Endothelial cell of umbilical vein (primary cell): ENCODE data around the gene RPS8. TPM values are rescaled to one million over a fixed set of nuclear protein-coding genes. Genes with fewer than 3 reads are reported as not detected.
A peak's percentile ranks its signal among the peaks of the same experiment; 100 is the strongest.
"Not testable (repeated sequence)": the region's sequence is repeated elsewhere in the genome, so short reads cannot be mapped to it uniquely, and the experiment has no call there.

Source experiments
- BruUV-seq: library from RNA; stranded (reverse); fragments of 400-500 nt; replicated peaks from 2 replicates; lab custom pipeline; 2021; lab: Mats Ljungman, UMichigan
- CTCF ChIA-PET: fragments of 300-600, 350-600 bp; sonication (Branson Sonifier 250); formaldehyde crosslinking; loops from one replicate; lab custom pipeline; 2021; ENCODE audit warnings: antibody characterized with exemption, inconsistent platforms; lab: Charles Lee
- POLR2A ChIA-PET: fragments of 300-600, 350-600 bp; sonication (Branson Sonifier 250); formaldehyde crosslinking; loops from one replicate; lab custom pipeline; 2021; ENCODE audit warnings: antibody characterized with exemption, inconsistent platforms; lab: Charles Lee
- DNase-seq: peaks from one replicate; pipeline ENCODE4 v3.0.0-alpha.2; 2011; ENCODE audit warnings: low read depth, low spot score
- FAIRE-seq: peaks from 2 replicates; lab custom pipeline; 2011; peaks lifted over from hg19 to GRCh38; lab: Jason Lieb, UNC
- H2AFZ ChIP-seq: 2 replicates; pipeline ENCODE4 v1.6.0; 2012; ENCODE audit warnings: low read depth, low read length, control low read depth, inconsistent platforms
- H3K27ac ChIP-seq: 2 replicates; pipeline ENCODE4 v1.5.1; 2011; ENCODE audit warnings: low read depth, mild to moderate bottlenecking, control low read depth, low read length, moderate library complexity; ENCODE audit not compliant: insufficient read depth
- H3K27me3 ChIP-seq, 2 experiments: 2 replicates each; pipeline versions ENCODE4 v1.6.0 to v1.6.1; 2011; ENCODE audit warnings: low read length in 2 of 2, mixed read lengths in 1 of 2; ENCODE audit not compliant: control insufficient read depth in 2 of 2, insufficient read depth in 2 of 2
- H3K36me3 ChIP-seq, 2 experiments: 2 replicates in 1 of 2; 3 replicates in 1 of 2; pipeline ENCODE4 v1.5.1; 2011; ENCODE audit warnings: low read length in 2 of 2, mild to moderate bottlenecking in 1 of 2, moderate library complexity in 1 of 2; ENCODE audit not compliant: control insufficient read depth in 2 of 2, insufficient read depth in 2 of 2; ENCODE audit errors: extremely low read depth in 1 of 2
- H3K4me1 ChIP-seq: 3 replicates; pipeline ENCODE4 v1.5.1; 2011; ENCODE audit warnings: mild to moderate bottlenecking, low read length; ENCODE audit not compliant: control insufficient read depth, insufficient read depth; ENCODE audit errors: extremely low read depth
- H3K4me2 ChIP-seq: 2 replicates; pipeline ENCODE4 v1.6.1; 2011; ENCODE audit warnings: low read length, control low read depth, mixed read lengths; ENCODE audit not compliant: insufficient read depth
- H3K4me3 ChIP-seq, 3 experiments: fragments of 200-600 bp in 1 of 3; sonication (generic), shearing (Covaris generic) in 1 of 3; replicated peaks in 1 of 3; 2 replicates each; pipeline ENCODE4 v1.5.1; 2011 to 2016; ENCODE audit warnings: control low read depth in 3 of 3, low read length in 3 of 3, mild to moderate bottlenecking in 2 of 3, inconsistent platforms in 1 of 3, low read depth in 1 of 3, moderate library complexity in 1 of 3; ENCODE audit not compliant: insufficient read depth in 1 of 3
- H3K79me2 ChIP-seq: 2 replicates; pipeline ENCODE4 v1.6.0; 2012; ENCODE audit warnings: low read length, inconsistent platforms; ENCODE audit not compliant: control insufficient read depth, insufficient read depth
- H3K9ac ChIP-seq: replicated peaks from 2 replicates; pipeline ENCODE3; 2011; ENCODE audit warnings: low read length, control low read depth; ENCODE audit not compliant: insufficient read depth; ENCODE audit errors: extremely low read depth
- H3K9me1 ChIP-seq: replicated peaks from 3 replicates; pipeline ENCODE4 v1.6.0; 2011; ENCODE audit warnings: mild to moderate bottlenecking, low read length; ENCODE audit not compliant: control insufficient read depth, insufficient read depth; ENCODE audit errors: extremely low read depth
- H3K9me3 ChIP-seq: replicated peaks from 2 replicates; pipeline ENCODE4 v1.5.1; 2012; ENCODE audit warnings: low read length, inconsistent platforms; ENCODE audit not compliant: control insufficient read depth, insufficient read depth
- H4K20me1 ChIP-seq: replicated peaks from 2 replicates; pipeline ENCODE3; 2011; ENCODE audit warnings: mild to moderate bottlenecking, low read length; ENCODE audit not compliant: control insufficient read depth, insufficient read depth; ENCODE audit errors: extremely low read depth
- CTCF ChIP-seq, 2 donors: IDR thresholded peaks; 1 replicate in 1 of 2; 2 replicates in 1 of 2; pipeline ENCODE4 v1.5.1; 2011; ENCODE audit warnings: low read length in 2 of 2, mild to moderate bottlenecking in 2 of 2, moderate library complexity in 2 of 2, control low read depth in 1 of 2, inconsistent platforms in 1 of 2, low read depth in 1 of 2; ENCODE audit not compliant: insufficient read depth in 1 of 2; ENCODE audit errors: extremely low read depth in 1 of 2
- EZH2 ChIP-seq: IDR thresholded peaks from 2 replicates; pipeline ENCODE4 v1.6.1; 2012; ENCODE audit warnings: borderline replicate concordance, low read depth, mild to moderate bottlenecking, moderate library complexity, low read length, inconsistent platforms; ENCODE audit not compliant: severe bottlenecking
- FOS ChIP-seq: IDR thresholded peaks from 2 replicates; pipeline ENCODE4 v1.6.1; 2011; ENCODE audit warnings: mild to moderate bottlenecking, low read length, moderate library complexity, borderline replicate concordance; ENCODE audit not compliant: insufficient read depth
- GATA2 ChIP-seq: IDR thresholded peaks from 2 replicates; pipeline ENCODE4 v1.7.0; 2011; ENCODE audit warnings: low read depth, mild to moderate bottlenecking, moderate library complexity, mixed read lengths, low read length; ENCODE audit not compliant: insufficient read length, insufficient read depth
- JUN ChIP-seq: IDR thresholded peaks from 2 replicates; pipeline ENCODE4 v1.6.1; 2011; ENCODE audit warnings: borderline replicate concordance, low read depth; ENCODE audit not compliant: insufficient read length, insufficient read depth
- MAX ChIP-seq: IDR thresholded peaks from 2 replicates; pipeline ENCODE4 v1.6.1; 2011; ENCODE audit not compliant: insufficient read depth, insufficient read length
- MYC ChIP-seq: IDR thresholded peaks from one replicate; pipeline ENCODE4 v1.6.1; 2011; ENCODE audit warnings: mild to moderate bottlenecking, low read depth, low read length
- POLR2A ChIP-seq: IDR thresholded peaks from 2 replicates; pipeline ENCODE4 v1.6.1; 2012; ENCODE audit warnings: low read depth, mild to moderate bottlenecking, control low read depth, low read length
- POLR2AphosphoS5 ChIP-seq: IDR thresholded peaks from 2 replicates; pipeline ENCODE4 v1.6.1; 2012; ENCODE audit warnings: low read depth, mild to moderate bottlenecking, control low read depth, low read length, moderate library complexity; ENCODE audit not compliant: insufficient read depth
- dilution Hi-C: fragments of 300-500 bp; cut with MboI; formaldehyde crosslinking; loops from one replicate; pipeline ENCODE4 v1.15.0; 2019; ENCODE audit warnings: low sequenced_read_pairs; ENCODE audit not compliant: extremely low pct_ligation_motif_present
- intact Hi-C: fragments of 100-400 bp; cut with micrococcal nuclease; formaldehyde crosslinking; loops from one replicate; pipeline ENCODE4 v1.10.0; 2022
- polyA plus RNA-seq, 4 experiments: library from polyadenylated mRNA; depleted of rRNA in 3 of 4; stranded (reverse) in 3 of 4; unstranded in 1 of 4; fragments of >200 nt; gene quantifications; 2 replicates each; pipeline versions ENCODE4 v1.2.1 to v1.2.3, GENCODE V29; 2011 to 2012; ENCODE audit warnings: missing spikeins in 1 of 4
- total RNA-seq: library from RNA; stranded (reverse); gene quantifications from 2 replicates; pipeline ENCODE4 v1.2.3, GENCODE V29; 2021

Gene RPS8
- total and polyA plus RNA-seq, 2 donors (not counting 3 experiments of a cell fraction or from before 2014, with no cell fraction given), result 1,842 to 2,306 TPM

GRCh38 chr1:44735992-44736391 is 39.3 kb upstream of the RPS8 start:
- POLR2A ChIA-PET, result no interaction called here
- CTCF ChIA-PET, result no interaction called here
- no TSS peak for BruUV-seq
- H3K9ac ChIP-seq, result no peak overlapping the region
- H3K4me3 ChIP-seq, result no peak overlapping the region
- H3K4me1 ChIP-seq, result peaks cover 10% of the 10 kb centered on the region
- H3K36me3 ChIP-seq, result no peaks in the 10 kb centered on the region
- H3K27me3 ChIP-seq, result peaks cover 0 to 4% of the 10 kb centered on the region in 2 experiments
- no peaks in the 10 kb centered on the region for H4K20me1 ChIP-seq
- intact Hi-C loops (no loop called here), dilution Hi-C loops (no loop called here)
- peaks cover 13% of the 10 kb centered on the region for H3K79me2 ChIP-seq
- FAIRE-seq, result no peak
- H3K27ac ChIP-seq, result no peak overlapping the region
- no peak for TF ChIP-seq POLR2AphosphoS5
- TF ChIP-seq JUN, result no peak
- no peak for TF ChIP-seq EZH2
- TF ChIP-seq CTCF (IDR thresholded peaks at IDR 0.05; ENCODE audit: extremely low read depth in 1 of 2, insufficient read depth in 1 of 2, low read depth in 1 of 2, low read length in 2 of 2), result no peak
- no peak for TF ChIP-seq GATA2
- no peak for TF ChIP-seq MYC
- TF ChIP-seq FOS, result no peak
- no peak for TF ChIP-seq POLR2A
- TF ChIP-seq MAX, result no peak
- H3K4me2 ChIP-seq, result no peak overlapping the region
- DNase-seq, result no peak
- H2AFZ ChIP-seq, result no peak overlapping the region
- H3K9me1 ChIP-seq, result no peaks in the 10 kb centered on the region
- H3K9me3 ChIP-seq, result no peaks in the 10 kb centered on the region

- H3K9me3 ChIP-seq, H3K27me3 ChIP-seq, DNase-seq, H3K36me3 ChIP-seq, H3K9me1 ChIP-seq, H4K20me1 ChIP-seq, BruUV-seq, FAIRE-seq, dilution Hi-C loops: not testable (repeated sequence)
- H3K27ac ChIP-seq, result peak overlapping the region; percentile 50
- peak overlapping the region; percentile 85 for H2AFZ ChIP-seq
- intact Hi-C loops, result loop anchor here (1.0 kb wide), 2 partner anchors 8 to 36 kb away; partner anchors contain the start of genes RNU5D-1 and RPS8
- H3K4me2 ChIP-seq, result peak overlapping the region; percentile 74
- H3K79me2 ChIP-seq, result peaks cover 32% of the 10 kb centered on the region
- H3K9ac ChIP-seq, result peak overlapping the region; percentile 61
- POLR2A ChIA-PET, result interaction anchor here (1.0 kb wide), 1 partner anchor 8 kb away, joined by 3 read pairs; the partner anchor contains the start of gene RNU5D-1
- peaks cover 14% of the 10 kb centered on the region for H3K4me1 ChIP-seq
- CTCF ChIA-PET, result interaction anchor here (4.5 kb wide), 1 partner anchor 9 kb away, joined by 21 read pairs; the partner anchor contains the start of gene RNU5D-1
- H3K4me3 ChIP-seq, result peak overlapping the region; percentile 39 to 76 (median 55)
These were observed 36.4 kb upstream of the RPS8 start for GRCh38 chr1:44738953-44739306.
